Right atrium auricular region (tissue), 2 donors: ENCODE results near the gene EIPR1. TPM values are rescaled to one million over a fixed set of nuclear protein-coding genes. Genes with fewer than 3 reads are reported as not detected.

Source experiments
- DNase-seq: peaks from one replicate; pipeline ENCODE4 v3.0.0-alpha.2; 2019; ENCODE audit warnings: low spot score
- H3K27ac ChIP-seq, 2 donors: fragments of 200-600 bp; sonication (generic); 1 replicate in 1 of 2; 2 replicates in 1 of 2; pipeline ENCODE4 v1.5.1; 2016 to 2019
- H3K27me3 ChIP-seq, 2 donors: fragments of 200-600 bp; sonication (generic); one replicate each; pipeline versions ENCODE4 v1.5.1 to v1.6.0; 2017 to 2019
- H3K36me3 ChIP-seq: fragments of 200-600 bp; sonication (generic); one replicate; pipeline ENCODE4 v1.5.1; 2016
- H3K4me1 ChIP-seq, 2 donors: fragments of 200-600 bp; sonication (generic); one replicate each; pipeline versions ENCODE4 v1.5.1 to v1.6.0; 2017 to 2019
- H3K4me3 ChIP-seq, 2 donors: fragments of 200-600 bp; sonication (generic); 1 replicate in 1 of 2; 2 replicates in 1 of 2; pipeline ENCODE4 v1.5.1; 2017 to 2019; ENCODE audit warnings: mild to moderate bottlenecking in 1 of 2, moderate library complexity in 1 of 2
- H3K9me3 ChIP-seq, 2 donors: fragments of 200-600 bp; sonication (generic); one replicate each; pipeline ENCODE4 v1.5.1; 2019
- total RNA-seq, 2 donors: library from RNA; depleted of rRNA; stranded (reverse); fragments of >200 nt; gene quantifications; one replicate each; pipeline ENCODE4 v1.1.0, GENCODE V29; 2016
- TF ChIP-seq, protein P1 (sequence below), 2 donors: fragments of 200-600 bp; sonication (generic); IDR thresholded peaks; one replicate each; pipeline ENCODE4 v1.5.1; 2019; ENCODE audit warnings: antibody characterized with exemption in 2 of 2

Gene EIPR1
- total RNA-seq, 2 donors from 2014 or later = 13.2 to 13.6 TPM

DNA sequence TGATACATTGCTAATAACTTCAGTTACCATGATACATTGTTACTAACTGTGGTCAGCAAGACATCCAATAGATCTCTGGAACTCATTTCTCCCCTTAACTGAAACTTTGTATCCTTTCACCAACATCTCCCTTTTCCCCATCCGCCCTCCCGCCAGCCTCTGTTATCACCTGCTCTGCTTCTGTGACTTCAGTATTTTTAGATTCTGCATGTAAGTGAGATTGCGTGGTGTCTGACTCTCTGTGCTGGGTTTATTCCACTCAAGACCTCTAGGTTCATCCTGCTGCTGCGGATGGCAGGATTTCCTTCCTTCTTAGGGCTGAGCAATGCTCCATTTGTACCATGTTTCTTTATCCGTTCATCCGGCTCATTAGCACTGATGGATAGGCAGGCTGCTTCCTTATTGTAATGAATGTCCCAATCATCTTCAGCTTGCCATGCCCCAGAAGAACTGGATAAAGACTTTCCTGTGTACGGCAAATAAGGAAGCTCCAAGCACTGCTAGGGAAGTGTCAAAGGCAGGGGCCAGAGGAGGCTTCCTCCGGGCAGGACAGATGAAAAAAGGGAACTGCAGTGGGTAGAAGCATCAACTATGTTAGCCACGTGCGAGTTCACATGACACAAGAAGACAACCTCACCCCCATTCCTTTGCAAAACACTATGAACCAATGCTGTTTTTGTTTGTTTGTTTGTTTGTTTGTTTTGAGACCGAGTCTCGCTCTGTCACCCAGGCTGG, 113.4 kb downstream of the EIPR1 start:
- Histone ChIP-seq H3K4me1 (peaks cover 0 to 7% of the 10 kb centered on the region in 2 donors), H3K9me3 (no peaks in the 10 kb centered on the region), H3K4me3 (no peak overlapping the region), H3K27me3 (no peaks in the 10 kb centered on the region), H3K36me3 (no peaks in the 10 kb centered on the region), H3K27ac (no peak overlapping the region)
- no peak for DNase-seq
- TF ChIP-seq, protein P1, sequence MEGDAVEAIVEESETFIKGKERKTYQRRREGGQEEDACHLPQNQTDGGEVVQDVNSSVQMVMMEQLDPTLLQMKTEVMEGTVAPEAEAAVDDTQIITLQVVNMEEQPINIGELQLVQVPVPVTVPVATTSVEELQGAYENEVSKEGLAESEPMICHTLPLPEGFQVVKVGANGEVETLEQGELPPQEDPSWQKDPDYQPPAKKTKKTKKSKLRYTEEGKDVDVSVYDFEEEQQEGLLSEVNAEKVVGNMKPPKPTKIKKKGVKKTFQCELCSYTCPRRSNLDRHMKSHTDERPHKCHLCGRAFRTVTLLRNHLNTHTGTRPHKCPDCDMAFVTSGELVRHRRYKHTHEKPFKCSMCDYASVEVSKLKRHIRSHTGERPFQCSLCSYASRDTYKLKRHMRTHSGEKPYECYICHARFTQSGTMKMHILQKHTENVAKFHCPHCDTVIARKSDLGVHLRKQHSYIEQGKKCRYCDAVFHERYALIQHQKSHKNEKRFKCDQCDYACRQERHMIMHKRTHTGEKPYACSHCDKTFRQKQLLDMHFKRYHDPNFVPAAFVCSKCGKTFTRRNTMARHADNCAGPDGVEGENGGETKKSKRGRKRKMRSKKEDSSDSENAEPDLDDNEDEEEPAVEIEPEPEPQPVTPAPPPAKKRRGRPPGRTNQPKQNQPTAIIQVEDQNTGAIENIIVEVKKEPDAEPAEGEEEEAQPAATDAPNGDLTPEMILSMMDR (IDR thresholded peaks at IDR 0.05) = no peak

DNA sequence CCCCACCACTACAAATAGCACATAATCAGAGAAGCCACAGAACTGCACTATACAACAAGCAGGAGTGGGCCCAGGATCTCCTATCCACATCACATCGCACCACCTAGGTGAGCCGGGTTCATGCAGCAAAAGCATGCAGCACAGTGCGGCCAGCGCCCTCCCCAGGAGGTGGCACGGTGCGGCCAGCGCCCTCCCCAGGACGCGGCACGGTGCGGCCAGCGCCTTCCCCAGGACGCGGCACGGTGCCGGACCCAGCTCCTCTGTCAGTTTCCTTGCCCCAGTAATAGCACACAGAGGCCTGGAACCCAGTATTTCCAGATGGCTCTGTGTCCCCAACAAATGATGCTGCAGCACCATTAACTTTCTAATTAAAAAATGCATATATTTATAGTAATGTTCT, 114.1 kb downstream of the EIPR1 start:
- no peak overlapping the region for H3K27ac ChIP-seq
- TF ChIP-seq, protein P1 (IDR thresholded peaks at IDR 0.05) = no peak
- no peak for DNase-seq
- H3K4me1 ChIP-seq = peaks cover 0 to 7% of the 10 kb centered on the region in 2 donors
- H3K36me3 ChIP-seq = no peaks in the 10 kb centered on the region
- no peaks in the 10 kb centered on the region for H3K9me3 ChIP-seq
- no peaks in the 10 kb centered on the region for H3K27me3 ChIP-seq
- H3K4me3 ChIP-seq = no peak overlapping the region

DNA sequence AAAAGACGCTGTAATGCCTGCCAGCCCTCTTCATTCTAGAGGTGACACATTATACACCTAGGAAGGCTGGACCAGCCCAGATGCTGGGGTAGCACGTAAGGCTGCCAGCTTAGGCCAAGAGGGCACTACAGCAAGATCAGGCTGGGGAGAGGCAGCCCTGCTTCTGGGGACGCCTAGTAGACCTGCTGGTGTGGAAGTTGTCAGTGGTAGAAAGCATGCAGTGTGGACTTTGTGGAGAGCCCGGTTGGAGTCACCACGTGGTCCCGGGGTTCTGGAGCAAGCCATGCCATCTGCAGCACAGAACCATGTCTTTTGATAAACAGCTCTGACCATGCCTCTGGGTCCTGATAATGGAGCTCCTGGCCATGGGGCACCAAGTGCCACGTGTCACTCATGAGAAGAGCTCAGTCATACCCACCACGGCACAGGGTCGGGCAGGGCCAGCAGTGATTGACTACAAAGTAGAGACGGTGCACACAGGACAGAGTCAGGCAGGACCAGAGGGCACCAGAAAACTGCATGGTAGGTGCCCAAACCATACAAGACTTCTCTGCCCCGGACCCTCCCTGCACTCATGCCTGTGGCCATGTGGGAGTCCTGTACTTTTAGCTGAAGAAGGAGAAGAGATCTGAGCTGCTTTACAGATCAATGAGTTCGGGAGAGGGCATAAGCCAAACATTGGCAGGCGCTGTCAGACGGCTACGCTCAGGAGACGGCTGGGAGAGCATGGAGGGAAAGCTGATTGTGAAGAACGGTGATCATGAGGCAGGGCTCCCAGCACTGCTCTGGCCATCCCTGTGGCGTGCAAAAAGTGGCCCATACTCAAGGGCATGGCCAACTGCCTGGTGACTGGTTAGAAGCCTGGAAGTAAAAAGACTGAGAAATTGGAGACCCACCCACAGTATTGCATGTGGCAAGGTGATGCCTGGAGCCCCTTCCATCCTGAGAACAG, 114.9 kb downstream of the EIPR1 start:
- TF ChIP-seq, protein P1 (IDR thresholded peaks at IDR 0.05) = no peak
- Histone ChIP-seq H3K36me3 (no peaks in the 10 kb centered on the region), H3K27ac (no peak overlapping the region), H3K27me3 (no peaks in the 10 kb centered on the region), H3K9me3 (no peaks in the 10 kb centered on the region), H3K4me3 (no peak overlapping the region), H3K4me1 (peaks cover 0 to 7% of the 10 kb centered on the region in 2 donors)
- no peak for DNase-seq

DNA sequence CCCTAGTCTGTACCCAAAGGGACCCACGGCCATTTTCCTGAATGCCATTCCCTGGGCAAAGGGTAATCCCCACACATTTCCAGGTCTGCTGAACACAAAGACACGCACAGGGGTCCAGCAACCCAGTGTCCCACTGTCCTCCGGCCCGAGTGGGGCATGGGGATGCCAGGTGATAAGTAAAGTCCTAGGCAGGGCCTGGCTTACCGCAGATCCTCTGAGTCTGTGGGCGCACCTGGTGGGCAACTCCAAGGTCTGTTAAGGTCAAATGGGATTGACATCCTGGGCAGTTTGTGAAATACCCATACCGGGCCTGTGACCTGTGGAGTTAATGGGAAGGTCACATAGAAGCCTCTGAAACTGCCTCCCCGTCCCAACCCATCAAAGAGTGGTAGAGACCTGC, 116.1 kb downstream of the EIPR1 start:
- Histone ChIP-seq H3K4me1 (peaks cover 0 to 7% of the 10 kb centered on the region in 2 donors), H3K27ac (no peak overlapping the region), H3K4me3 (no peak overlapping the region), H3K9me3 (no peaks in the 10 kb centered on the region), H3K27me3 (no peaks in the 10 kb centered on the region), H3K36me3 (no peaks in the 10 kb centered on the region)
- no peak for DNase-seq
- TF ChIP-seq, protein P1 (IDR thresholded peaks at IDR 0.05) = no peak

DNA sequence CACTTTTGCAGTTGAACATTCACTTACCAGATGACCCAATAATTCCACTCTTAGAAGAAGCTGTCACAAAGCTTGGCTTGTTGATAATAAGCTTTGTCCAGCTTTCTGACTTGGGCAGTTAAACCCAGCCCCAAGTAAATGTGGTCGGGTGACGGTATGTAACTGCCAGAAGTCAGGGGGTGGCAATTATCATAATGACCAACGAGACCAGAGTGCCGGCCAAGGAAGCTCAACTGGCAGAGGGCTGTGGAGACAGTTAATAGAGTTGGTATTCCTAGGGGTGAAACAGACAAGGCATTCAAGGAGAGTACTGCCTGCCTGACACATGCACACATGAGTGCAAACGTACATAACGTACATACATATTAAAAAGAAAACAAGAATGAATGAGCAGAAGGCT, 116.7 kb downstream of the EIPR1 start:
- Histone ChIP-seq H3K4me1 (peaks cover 0 to 7% of the 10 kb centered on the region in 2 donors), H3K9me3 (no peaks in the 10 kb centered on the region), H3K4me3 (no peak overlapping the region), H3K27me3 (no peaks in the 10 kb centered on the region), H3K36me3 (no peaks in the 10 kb centered on the region), H3K27ac (no peak overlapping the region)
- TF ChIP-seq, protein P1 (IDR thresholded peaks at IDR 0.05) = no peak
- no peak for DNase-seq
